ENCODE results near the gene BRD3.

GRCh38 chr9:134052491-134052890 is 15.3 kb downstream of the BRD3 start:
- TF ChIP-seq E2F5 (CRISPR knock-in tag; IDR thresholded peaks at IDR 0.05), result no peak
- TF ChIP-seq CTCF (IDR thresholded peaks at IDR 0.05), result no peak
- no peak for TF ChIP-seq TP53 (CRISPR knock-in tag; IDR thresholded peaks at IDR 0.05)
